Measurements from ENCODE around the gene ABCC4.
"Not testable (repeated sequence)": the region's sequence is repeated elsewhere in the genome, so short reads cannot be mapped to it uniquely, and the experiment has no call there.

ABCC4 gene

DNA sequence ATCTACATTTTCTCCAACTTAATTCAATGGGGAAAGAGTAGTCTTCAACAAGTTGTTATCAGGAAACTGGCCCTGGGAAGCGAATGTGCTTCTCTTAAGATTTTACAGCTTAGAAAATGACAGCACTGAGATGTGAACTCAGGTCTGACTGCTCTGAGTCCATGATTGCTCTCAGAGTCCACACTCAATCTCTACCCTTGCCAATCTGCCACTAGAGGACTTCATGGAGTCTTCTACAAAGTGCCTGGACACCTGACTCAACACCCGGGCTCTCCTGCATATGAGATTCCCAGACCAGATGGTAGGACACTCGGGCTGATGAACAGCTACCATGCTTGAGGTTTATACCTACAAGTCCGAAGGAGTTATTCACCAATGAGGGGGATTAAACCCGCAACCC lies 74.8 kb downstream of the ABCC4 start:
- DNase-seq: no peak

- no peak for DNase-seq
These were observed 75.2 kb downstream of the ABCC4 start for GRCh38 chr13:95226050-95226449.

- no peak for DNase-seq
These were observed 77.2 kb downstream of the ABCC4 start for GRCh38 chr13:95224064-95224463.

DNA sequence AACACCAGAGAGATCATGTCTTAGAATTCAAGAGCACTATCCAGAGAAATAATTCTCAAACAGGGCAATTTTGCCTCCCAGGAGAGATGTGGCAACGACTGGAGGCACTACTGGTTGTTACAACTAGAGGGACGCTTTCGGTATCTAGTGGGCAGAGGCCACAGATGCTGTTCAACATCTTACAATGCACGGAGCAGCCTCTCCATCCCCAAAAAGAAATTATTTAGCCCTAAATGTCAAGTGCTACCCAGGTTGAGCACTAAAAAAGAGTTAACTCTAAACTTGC lies 78.6 kb downstream of the ABCC4 start:
- no peak for DNase-seq

- DNase-seq: no peak
These were observed 79.1 kb downstream of the ABCC4 start for GRCh38 chr13:95221971-95222732.

DNA sequence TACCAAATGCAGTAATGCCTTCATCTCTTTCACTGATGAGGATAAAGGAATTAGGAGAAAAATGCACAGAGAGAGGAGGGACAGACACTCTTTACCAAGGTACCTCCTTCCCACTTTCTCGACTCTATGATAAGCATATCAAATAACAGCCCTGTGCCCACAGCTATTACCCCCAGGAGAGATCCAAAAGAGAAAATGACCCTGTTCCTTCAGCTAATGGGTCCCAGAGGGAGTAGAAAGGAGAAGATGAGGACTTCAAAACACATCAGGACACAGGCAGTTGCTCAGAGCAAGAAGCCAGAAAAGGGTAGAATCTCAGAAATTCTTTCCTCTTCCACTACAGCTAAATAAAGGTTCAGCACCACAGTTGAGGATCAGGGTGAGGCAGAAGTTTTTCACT lies 80.6 kb downstream of the ABCC4 start:
- no peak for DNase-seq

DNA sequence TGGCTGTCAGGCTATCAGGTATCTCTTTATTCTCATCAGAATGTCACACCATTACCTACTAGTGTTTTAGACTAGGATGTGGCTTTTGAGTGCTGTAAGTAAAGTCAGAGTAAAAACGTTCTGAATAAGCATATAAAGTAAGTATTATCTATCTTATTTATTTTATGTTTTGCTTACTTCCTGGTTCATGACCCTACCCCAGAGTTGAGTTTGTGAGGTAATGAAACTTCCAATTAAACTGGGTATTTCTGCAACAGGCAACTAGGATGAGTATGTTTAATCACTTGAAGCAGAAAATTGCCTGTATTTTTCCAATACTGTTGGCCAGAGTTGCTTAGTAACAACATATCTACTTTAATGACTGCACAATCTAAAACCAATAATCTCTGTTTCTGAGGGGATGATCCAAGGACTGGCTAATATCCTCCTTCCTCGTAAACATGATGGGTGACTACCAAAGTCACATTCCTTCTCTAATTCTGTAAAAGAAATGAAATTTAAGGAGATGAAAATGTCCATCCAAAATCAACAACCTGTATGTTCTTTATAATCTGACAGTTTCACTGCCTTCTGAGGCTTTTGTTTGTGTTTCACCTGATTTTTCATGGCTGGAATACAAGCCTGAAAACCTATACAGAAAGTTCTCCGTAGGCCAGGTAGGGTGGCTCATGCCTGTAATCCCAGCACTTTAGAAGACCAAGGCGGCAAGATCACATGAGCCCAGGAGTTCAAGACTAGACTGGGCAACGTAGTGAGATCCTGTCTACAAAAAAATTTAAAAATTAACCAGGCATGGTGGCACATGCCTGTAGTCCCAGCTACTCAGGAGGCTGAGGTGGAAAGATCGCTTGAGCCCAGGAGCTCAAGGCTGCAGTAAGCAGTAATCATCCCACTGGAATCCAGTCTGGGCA lies 83.1 kb downstream of the ABCC4 start:
- no peak for DNase-seq

DNA sequence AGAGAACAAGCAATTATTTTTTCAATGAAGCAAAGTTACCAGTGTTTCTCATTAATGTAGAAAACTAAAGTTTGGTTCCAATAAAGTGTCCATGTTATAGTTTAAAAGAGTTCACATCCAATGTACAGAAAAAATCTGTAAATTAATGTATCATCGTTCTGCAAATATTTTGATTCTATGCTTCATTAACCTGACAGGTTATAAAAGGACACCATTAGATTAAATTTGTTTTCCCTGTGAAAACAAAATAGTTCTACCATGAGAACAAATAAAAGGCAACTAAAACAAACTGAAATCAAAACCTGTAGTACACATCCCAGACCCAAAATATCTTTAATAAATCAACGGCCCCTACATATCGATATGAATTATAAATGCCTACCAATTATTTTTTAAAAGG lies 85.1 kb downstream of the ABCC4 start:
- no peak for DNase-seq

GRCh38 chr13:95212983-95213850 lies 88.0 kb downstream of the ABCC4 start:
- no peak for DNase-seq

GRCh38 chr13:95209109-95209508 lies 92.1 kb downstream of the ABCC4 start:
- no peak for DNase-seq

DNA sequence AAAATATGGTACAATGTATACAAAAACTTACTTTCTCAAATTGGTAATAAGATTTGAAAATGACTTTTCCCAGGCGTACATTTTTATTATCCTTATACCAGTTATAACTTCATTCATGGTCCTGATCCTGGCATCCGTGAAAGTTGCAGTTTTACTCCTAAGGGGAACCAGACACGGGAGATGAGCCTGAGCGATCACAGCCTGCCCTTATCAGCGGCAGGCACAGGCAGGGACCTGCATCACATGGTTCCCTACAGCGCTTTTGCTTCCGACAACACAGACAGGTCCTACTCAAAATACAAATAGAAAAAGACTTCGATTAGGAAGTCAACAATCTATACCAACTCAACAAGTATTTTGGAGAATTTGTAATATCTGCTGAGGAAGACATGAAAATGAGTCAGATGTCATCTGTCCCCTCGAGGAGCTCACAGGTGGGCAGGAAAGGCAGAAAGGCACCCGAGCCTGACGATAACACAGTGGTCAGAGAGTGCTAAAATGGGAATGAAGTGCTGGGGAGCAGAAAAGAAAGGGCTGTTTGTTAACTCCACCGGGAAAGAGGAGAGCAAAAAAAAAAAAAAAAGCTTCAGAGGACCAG lies 93.4 kb downstream of the ABCC4 start:
- no peak for DNase-seq

- no peak for DNase-seq
These were observed 95.1 kb downstream of the ABCC4 start for GRCh38 chr13:95206116-95206515.

DNA sequence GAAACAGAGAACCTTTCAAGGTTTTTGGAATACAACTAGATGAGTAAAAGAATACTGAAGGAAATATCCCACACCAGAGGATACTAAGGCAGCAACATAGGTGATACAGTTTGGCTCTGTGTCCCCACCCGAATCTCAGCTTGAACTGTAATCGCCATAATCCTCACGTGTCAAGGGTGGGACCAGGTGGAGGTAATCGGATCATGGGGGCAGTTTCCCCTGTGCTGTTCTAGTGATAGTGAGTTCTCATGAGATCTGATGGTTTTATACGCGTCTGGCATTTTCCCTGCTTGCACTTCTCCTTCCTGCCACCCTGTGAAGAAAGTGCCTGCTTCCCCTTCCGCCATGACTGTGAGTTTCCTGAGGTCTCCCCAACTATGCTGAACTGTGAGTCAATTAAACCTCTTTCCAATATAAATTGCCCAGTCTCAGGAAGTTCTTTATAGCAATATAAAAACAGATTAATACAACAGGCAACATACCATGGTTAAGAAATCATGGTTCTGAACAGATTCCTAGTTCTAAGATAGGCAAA lies 97.0 kb downstream of the ABCC4 start:
- DNase-seq: no peak

DNA sequence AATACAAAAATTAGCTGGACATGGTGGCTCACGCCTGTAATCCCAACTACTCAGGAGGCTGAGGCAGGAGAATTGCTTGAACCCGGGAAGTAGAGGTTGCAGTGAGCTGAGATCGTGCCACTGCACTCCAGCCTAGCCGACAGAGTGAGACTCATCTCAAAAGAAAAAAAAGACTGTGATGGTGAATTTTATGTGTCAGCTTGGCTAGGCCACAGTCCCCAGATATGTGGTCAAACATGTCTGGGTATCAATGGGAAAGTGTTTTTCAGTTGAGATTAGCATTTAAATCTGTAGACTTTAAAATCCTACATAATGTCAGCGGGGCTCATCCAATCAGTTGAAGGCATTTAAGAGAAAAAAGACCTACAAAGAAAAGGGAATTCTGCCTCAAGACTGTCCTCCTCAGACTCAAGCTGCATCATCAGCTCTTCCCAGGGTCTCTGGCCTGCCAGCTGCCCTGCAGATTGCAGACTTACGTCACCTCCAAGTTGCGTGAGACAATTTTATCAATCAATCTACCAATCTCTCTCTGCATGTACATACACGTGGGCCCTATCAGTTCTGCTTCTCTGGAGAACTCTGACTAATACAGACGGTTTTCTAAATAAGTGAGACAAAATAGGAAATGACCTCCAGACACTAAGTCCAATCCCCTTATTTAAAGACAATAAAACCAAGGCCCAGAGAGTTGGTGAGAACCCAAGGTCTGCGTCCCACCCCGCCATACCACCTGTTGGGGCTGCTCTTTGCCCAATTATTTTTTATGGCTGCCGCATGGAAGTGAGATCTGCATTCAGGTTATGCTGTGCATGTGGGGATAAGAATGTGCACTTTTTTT lies 99.2 kb downstream of the ABCC4 start:
- no peak for DNase-seq

DNA sequence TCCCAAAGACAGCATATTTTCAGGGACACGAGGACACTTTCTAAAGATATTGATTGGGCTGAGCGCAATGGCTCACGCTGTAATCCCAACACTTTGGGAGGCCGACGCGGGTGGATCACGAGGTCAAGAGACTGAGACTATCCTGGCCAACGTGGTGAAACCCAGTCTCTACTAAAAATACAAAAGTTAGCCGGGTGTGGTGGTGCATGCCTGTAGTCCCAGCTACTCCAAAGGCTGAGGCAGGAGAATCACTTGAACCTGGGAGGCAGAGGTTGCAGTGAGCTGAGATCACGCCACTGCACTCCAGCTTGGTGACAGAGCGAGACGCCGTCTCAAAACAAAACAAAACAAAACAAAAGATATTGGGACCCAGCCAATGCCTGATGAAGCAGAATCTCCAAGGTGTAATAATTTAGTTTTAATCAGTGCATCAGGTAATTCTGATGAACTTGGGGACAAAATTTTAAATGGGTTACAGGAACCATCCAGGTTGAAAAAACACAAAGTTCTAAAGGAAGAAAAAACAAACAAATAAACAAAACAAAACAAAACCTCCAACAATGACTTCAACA lies 100.8 kb downstream of the ABCC4 start:
- DNase-seq: not testable (repeated sequence)

DNA sequence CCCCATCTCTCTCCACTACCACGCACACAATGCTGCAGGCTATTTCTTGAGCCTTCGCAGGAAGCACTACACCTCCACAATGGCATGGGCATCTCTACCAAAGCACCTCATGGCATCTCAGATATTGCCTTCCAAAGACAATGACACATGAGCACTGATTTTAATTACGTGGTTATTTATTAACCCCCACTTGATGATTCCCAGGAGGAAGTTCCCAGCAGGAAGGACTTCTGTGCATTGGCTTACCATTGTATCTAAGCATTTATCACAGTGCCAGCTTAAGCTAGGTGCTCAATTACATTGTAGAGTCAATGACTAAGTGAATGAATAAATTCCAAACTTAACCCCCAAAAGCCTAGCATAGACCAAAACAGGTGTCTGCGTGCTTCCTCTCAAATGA lies 101.4 kb downstream of the ABCC4 start:
- no peak for DNase-seq

DNA sequence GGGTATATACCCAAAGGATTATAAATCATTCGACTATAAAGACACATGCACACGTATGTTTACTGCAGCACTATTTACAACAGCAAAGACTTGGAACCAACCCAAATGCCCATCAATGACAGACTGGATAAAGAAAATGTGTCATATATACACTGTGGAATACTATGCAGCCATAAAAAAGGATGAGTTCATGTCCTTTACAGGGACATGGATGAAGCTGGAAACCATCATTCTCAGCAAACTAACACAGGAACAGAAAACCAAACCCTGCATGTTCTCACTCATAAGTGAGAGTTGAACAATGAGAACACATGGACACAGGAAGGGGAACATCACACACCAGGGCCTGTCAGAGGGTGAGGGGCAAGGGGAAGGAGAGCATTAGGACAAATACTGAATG lies 102.6 kb downstream of the ABCC4 start:
- DNase-seq: not testable (repeated sequence)

DNA sequence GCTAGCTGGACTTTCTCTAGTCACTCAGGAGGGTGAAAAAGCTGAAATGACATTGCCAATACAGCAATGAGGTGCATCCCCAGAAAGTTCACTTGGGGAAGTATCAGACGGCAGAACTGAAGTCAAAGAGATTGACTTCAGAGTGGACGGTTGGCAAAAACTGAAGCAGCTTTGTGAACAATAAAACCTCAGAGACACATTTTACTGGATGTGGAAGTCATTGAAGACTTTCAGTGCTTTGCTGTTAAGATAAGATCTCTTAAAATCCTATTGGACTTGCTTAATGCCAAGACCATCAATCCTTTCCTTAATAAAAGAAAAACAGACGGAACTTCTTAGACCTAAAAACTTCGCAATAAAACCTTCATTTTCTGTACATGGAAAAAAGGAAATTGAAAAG lies 103.7 kb downstream of the ABCC4 start:
- DNase-seq: no peak

GRCh38 chr13:95195146-95195545 lies 106.1 kb downstream of the ABCC4 start:
- no peak for DNase-seq

DNA sequence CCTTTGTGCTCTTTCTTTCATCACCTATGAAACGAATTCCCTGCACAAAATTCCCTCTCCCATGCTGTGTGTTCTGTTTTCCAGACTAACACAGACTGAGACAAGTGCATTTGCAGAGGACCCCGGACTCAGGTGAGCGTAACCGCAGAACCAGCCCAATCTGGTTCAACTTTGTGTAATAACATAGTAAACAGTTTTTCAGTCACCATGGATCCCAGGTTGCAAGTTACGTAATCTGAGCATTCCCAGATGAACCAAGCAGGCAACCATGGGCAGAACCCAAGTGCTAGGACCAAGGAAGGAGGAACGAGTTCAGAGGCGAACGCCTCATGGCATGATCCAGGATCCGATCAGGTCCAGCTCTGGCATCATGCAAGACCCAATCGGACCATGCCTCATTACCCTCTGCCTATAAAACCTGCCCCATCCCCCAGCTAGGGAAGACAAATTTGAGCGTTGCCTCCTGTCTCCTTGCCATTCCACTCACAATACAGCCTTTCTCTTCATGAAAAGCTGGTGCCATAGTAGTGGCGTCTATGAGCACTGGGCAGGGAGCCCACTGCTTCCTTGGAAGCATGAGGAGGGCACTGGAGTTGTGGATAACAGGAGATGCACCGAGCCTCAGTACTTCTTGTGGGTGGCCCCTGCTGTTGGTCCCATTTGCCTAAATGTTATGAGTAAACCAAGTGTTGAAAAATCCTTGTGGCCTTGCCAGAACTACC lies 107.6 kb downstream of the ABCC4 start:
- no peak for DNase-seq

- no peak for DNase-seq
These were observed 108.3 kb downstream of the ABCC4 start for GRCh38 chr13:95192998-95193397.

All from activated T-cell treated with anti-CD3 and anti-CD28 coated beads for 4 hours (primary cell).